AG04450 (cell line): ENCODE results near the gene RASL10B. TPM values are rescaled to one million over a fixed set of nuclear protein-coding genes. Genes with fewer than 3 reads are reported as not detected.
"Not testable (repeated sequence)": the region's sequence is repeated elsewhere in the genome, so short reads cannot be mapped to it uniquely, and the experiment has no call there.

ENCODE experiments used
- CTCF ChIA-PET: fragments of 300-600, 350-600 bp; formaldehyde crosslinking; extraction: SDS; loops from one replicate; lab custom pipeline; 2022; ENCODE audit warnings: antibody characterized with exemption, inconsistent platforms; lab: Charles Lee
- POLR2A ChIA-PET: fragments of 350-600 bp; formaldehyde crosslinking; extraction: SDS; loops from one replicate; lab custom pipeline; 2021; ENCODE audit warnings: antibody characterized with exemption, inconsistent platforms; lab: Yijun Ruan, JAX
- DNase-seq: peaks from one replicate; pipeline ENCODE4 v3.0.0-alpha.2; 2011; ENCODE audit warnings: low read depth, low spot score
- H3K27ac ChIP-seq: one replicate; pipeline ENCODE4 v1.5.1; 2012; ENCODE audit warnings: low read depth, low read length, control low read depth
- H3K27me3 ChIP-seq: one replicate; pipeline ENCODE4 v1.6.0; 2012; ENCODE audit warnings: low read length; ENCODE audit not compliant: control insufficient read depth, insufficient read depth
- H3K4me3 ChIP-seq: 2 replicates; pipeline ENCODE4 v1.5.1; 2011; ENCODE audit warnings: mild to moderate bottlenecking, low read depth, low read length, control low read depth
- H3K9me3 ChIP-seq: 2 replicates; pipeline ENCODE4 v1.5.1; 2012; ENCODE audit warnings: low read length; ENCODE audit not compliant: control insufficient read depth, insufficient read depth
- polyA plus RNA-seq: library from polyadenylated mRNA; depleted of rRNA; stranded (reverse); fragments of >200 nt; gene quantifications from 2 replicates; pipeline ENCODE4 v1.2.3, GENCODE V29; 2011
- TF ChIP-seq, protein P1 (sequence below): IDR thresholded peaks from 2 replicates; pipeline ENCODE4 v1.5.1; 2011; ENCODE audit warnings: low read depth, low read length, control low read depth, inconsistent platforms

Gene RASL10B
- polyA plus RNA-seq, 1 experiment: 3.3 TPM

DNA sequence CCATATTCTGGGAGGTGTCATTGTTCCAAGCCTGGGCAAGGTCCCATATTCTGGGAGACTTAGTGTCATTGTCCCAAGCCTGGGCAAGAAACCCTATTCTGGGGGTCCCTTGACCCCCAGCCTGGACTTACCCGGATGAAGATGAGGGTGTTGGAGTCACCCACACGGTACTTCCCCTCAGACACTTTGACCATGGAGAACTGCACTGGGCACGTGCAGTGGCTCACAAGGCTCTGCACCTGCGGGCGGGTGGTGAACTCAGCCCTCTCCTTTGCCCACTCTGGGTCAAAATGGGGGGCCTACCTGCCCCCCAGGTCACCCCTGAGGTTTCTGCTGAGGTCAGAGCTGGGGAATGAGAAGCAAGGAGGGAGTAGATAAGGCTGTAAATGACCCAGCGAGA, 17.5 kb downstream of the RASL10B start:
- no peak for DNase-seq
- TF ChIP-seq, protein P1, sequence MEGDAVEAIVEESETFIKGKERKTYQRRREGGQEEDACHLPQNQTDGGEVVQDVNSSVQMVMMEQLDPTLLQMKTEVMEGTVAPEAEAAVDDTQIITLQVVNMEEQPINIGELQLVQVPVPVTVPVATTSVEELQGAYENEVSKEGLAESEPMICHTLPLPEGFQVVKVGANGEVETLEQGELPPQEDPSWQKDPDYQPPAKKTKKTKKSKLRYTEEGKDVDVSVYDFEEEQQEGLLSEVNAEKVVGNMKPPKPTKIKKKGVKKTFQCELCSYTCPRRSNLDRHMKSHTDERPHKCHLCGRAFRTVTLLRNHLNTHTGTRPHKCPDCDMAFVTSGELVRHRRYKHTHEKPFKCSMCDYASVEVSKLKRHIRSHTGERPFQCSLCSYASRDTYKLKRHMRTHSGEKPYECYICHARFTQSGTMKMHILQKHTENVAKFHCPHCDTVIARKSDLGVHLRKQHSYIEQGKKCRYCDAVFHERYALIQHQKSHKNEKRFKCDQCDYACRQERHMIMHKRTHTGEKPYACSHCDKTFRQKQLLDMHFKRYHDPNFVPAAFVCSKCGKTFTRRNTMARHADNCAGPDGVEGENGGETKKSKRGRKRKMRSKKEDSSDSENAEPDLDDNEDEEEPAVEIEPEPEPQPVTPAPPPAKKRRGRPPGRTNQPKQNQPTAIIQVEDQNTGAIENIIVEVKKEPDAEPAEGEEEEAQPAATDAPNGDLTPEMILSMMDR: no peak
- ChIA-PET POLR2A (no interaction called here), CTCF (interaction anchor here (0.7 to 9.3 kb wide), 18 partner anchors 8 to 437 kb away, joined by 3 to 357 read pairs (median 8); partner anchors contain the start of gene RASL10B)
- peaks cover 44% of the 10 kb centered on the region for H3K27me3 ChIP-seq
- H3K4me3 ChIP-seq: no peak overlapping the region
- H3K9me3 ChIP-seq: no peaks in the 10 kb centered on the region; the same call in 1 of the 2 replicates
- H3K27ac ChIP-seq: no peak overlapping the region

DNA sequence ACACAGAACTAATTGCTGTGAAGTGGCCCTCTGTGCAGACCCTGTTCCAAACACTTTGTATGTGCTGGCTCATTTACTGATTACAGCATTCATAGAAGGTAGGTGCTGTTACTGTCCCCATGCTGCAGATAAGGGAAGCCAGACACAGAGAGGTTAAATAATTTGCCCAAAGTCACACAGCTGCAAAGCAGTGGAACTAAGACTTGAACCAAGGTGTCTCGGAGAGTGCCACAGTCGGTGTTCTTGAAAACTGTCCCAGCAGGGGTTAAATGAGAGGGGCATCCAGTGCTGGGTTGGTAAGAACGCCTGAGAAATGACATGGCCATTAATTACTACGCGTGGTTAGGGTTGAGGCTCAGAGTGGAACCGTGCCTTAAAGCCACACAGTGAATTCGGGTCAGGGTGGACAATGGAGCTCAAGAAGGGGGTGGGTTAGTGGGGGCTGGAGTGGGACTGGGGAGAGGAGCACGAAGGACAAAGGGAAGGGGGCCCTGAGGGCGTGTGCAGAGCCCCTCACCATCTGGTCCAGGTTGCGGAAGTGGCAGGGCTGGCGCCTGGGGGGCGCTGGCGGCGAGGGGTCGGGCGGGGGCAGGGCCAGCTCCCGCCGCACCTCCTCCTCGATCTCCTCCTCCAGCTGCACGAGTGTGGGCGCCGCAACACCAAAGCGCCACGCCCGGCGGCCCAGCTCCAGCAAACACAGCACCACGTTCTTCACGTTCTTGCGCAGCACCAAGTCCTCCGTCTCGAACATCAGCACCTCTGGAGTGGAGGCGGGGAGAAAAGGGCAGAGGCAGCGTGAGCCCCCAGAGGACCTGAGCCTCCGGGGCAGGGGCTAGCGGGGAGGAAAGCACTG, 18.3 kb downstream of the RASL10B start:
- ChIA-PET CTCF (interaction anchor here (0.7 to 9.3 kb wide), 10 partner anchors 14 to 438 kb away, joined by 3 to 357 read pairs (median 8); no protein-coding TSS in a partner anchor), POLR2A (interaction anchor here (1.3 kb wide), 1 partner anchor 59 kb away, joined by 3 read pairs; the partner anchor contains the start of gene TAF15)
- no peak for DNase-seq
- Histone ChIP-seq H3K9me3 (no peaks in the 10 kb centered on the region; the same call in 1 of the 2 replicates), H3K4me3 (0 out of 2 replicates have a peak overlapping the region, but pooled peaks have one; percentile 7), H3K27ac (no peak overlapping the region), H3K27me3 (peaks cover 40% of the 10 kb centered on the region)
- TF ChIP-seq, protein P1: no peak

DNA sequence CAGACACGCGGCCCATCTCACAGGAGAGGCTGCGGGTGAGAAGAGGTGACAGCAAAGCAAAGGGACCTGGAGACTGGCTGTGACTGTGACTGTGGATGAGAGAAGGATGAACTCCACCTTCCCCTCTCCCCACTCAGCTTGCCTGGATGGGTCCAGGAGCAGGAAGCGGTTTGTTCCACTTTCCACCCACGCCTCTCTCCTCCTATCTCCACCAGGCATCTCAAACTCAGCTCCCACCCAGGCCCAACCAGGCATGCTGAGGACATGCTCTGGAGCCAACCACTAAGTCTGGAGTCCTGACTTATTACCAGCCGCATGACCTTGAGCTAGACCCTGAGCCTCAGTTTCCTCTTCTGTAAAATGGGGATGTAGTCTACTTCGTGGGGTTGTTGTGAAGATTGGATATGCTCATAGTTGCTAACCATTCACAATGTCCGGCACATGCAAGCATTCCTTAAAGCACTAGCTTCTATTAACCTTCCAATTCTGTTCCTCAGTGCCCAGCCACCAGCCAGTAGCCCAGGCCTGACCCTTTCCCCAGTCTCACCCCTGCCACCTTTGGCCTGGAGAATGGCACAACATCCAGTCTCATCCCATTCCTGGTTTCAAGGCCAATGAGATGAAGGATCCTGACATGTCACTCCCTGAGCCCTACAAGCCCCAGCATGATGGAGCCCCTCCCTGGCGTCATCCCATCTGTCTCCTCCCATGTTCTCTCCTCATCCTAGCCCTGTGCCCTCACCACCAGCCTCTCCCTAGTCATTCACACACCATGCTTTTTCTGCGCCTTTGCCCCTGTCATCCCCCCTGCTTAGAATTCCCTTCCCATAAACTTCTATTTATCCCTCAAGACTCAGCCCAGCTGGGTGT, 19.3 kb downstream of the RASL10B start:
- ChIA-PET POLR2A (interaction anchor here (1.3 kb wide), 1 partner anchor 58 kb away, joined by 3 read pairs; the partner anchor contains the start of gene TAF15), CTCF (interaction anchor here (0.5 to 9.3 kb wide), 6 partner anchors 13 to 219 kb away, joined by 6 to 357 read pairs (median 12); no protein-coding TSS in a partner anchor)
- Histone ChIP-seq H3K27me3 (peaks cover 35% of the 10 kb centered on the region), H3K27ac (no peak overlapping the region), H3K4me3 (no peak overlapping the region), H3K9me3 (no peaks in the 10 kb centered on the region; the same call in 1 of the 2 replicates)
- DNase-seq: no peak
- TF ChIP-seq, protein P1: no peak

GRCh38 chr17:35751541-35751940, 20.1 kb downstream of the RASL10B start:
- H3K9me3 ChIP-seq, H3K4me3 ChIP-seq, H3K27ac ChIP-seq, DNase-seq, POLR2A ChIA-PET: not testable (repeated sequence)
- CTCF ChIA-PET: interaction anchor here (2.4 to 9.3 kb wide), 2 partner anchors 12 to 136 kb away, joined by 15 to 357 read pairs; no protein-coding TSS in a partner anchor
- H3K27me3 ChIP-seq: peaks cover 36% of the 10 kb centered on the region

DNA sequence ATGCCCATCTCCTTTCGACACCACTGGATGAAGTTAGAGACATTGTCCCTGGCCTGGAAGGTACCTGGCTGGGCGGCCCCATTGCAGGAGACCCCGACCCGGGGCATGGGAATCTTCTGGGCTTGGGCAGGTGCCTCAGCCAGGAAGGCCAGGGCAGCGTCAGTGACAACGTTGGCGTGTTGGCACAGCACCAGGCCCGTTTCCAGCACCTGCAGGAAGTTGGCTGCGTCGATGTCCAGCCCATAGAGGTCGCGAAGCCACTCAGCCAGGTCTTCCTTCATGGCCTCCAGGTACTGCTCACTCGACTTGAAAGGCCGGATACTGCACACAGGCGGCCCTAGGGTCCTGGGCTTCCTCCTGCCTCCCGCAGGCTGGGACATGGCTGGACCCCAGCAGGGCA, 21.0 kb downstream of the RASL10B start:
- H3K4me3 ChIP-seq: no peak overlapping the region
- TF ChIP-seq, protein P1: no peak
- CTCF ChIA-PET: interaction anchor here (1.9 kb wide), 1 partner anchor 139 kb away, joined by 5 read pairs; no protein-coding TSS in a partner anchor

More for the DNA sequence above, 21.0 kb downstream of the RASL10B start:
- peaks cover 39% of the 10 kb centered on the region for H3K27me3 ChIP-seq
- DNase-seq: no peak
- H3K27ac ChIP-seq: no peak overlapping the region
- POLR2A ChIA-PET: no interaction called here
- no peaks in the 10 kb centered on the region; the same call in 1 of the 2 replicates for H3K9me3 ChIP-seq
